Neural progenitor cell (in vitro differentiated cells): ENCODE measurements around the gene KRT1. TPM values are rescaled to one million over a fixed set of nuclear protein-coding genes. Genes with fewer than 3 reads are reported as not detected.

Source experiments
- DNase-seq: peaks from one replicate; pipeline ENCODE4 v3.0.0-alpha.2; 2016; ENCODE audit warnings: low spot score
- H2AFZ ChIP-seq: fragments of 200-600 bp; sonication (generic); replicated peaks from 2 replicates; pipeline ENCODE4 v1.6.1; 2016; ENCODE audit warnings: antibody characterized with exemption
- H3F3A ChIP-seq: fragments of 200-600 bp; sonication (generic); 2 replicates; pipeline ENCODE4 v1.6.1; 2016; ENCODE audit warnings: antibody characterized with exemption, low read depth
- H3K27ac ChIP-seq: fragments of 200-600 bp; sonication (generic); 2 replicates; pipeline ENCODE4 v1.5.1; 2016; ENCODE audit warnings: mild to moderate bottlenecking
- H3K27me3 ChIP-seq: fragments of 200-600 bp; sonication (generic); 2 replicates; pipeline ENCODE4 v1.6.1; 2016; ENCODE audit warnings: mild to moderate bottlenecking, moderate library complexity
- H3K36me3 ChIP-seq: fragments of 200-600 bp; sonication (generic); 2 replicates; pipeline ENCODE4 v1.5.1; 2016
- H3K4me1 ChIP-seq: fragments of 200-600 bp; sonication (generic); 2 replicates; pipeline ENCODE4 v1.6.1; 2016; ENCODE audit warnings: mixed run types
- H3K4me2 ChIP-seq: fragments of 200-600 bp; sonication (generic); 2 replicates; pipeline ENCODE4 v1.6.1; 2016
- H3K4me3 ChIP-seq: fragments of 200-600 bp; sonication (generic); 2 replicates; pipeline ENCODE4 v1.5.1; 2016
- H3K79me2 ChIP-seq: fragments of 200-600 bp; sonication (generic); 2 replicates; pipeline ENCODE4 v1.6.1; 2016; ENCODE audit warnings: low read depth
- H3K9ac ChIP-seq: fragments of 200-600 bp; sonication (generic); 2 replicates; pipeline ENCODE4 v1.6.1; 2016
- H3K9me3 ChIP-seq: fragments of 200-600 bp; sonication (generic); 2 replicates; pipeline ENCODE4 v1.5.1; 2016; ENCODE audit warnings: low read depth
- H4K20me1 ChIP-seq: fragments of 200-600 bp; sonication (generic); 2 replicates; pipeline ENCODE4 v1.6.1; 2016; ENCODE audit warnings: low read depth
- H3K27ac Mint-ChIP-seq: 3 replicates; pipeline ENCODE4 v1.8.0; 2021; ENCODE audit warnings: mixed read lengths
- H3K27me3 Mint-ChIP-seq: 2 replicates; pipeline ENCODE4 v1.8.0; 2022; ENCODE audit warnings: low read depth, mild to moderate bottlenecking, inconsistent platforms, moderate library complexity, mixed read lengths; ENCODE audit not compliant: insufficient read depth
- H3K36me3 Mint-ChIP-seq: 3 replicates; pipeline ENCODE4 v1.8.0; 2021; ENCODE audit warnings: mixed read lengths
- H3K4me1 Mint-ChIP-seq: 3 replicates; pipeline ENCODE4 v1.8.0; 2021; ENCODE audit warnings: mixed read lengths
- H3K4me3 Mint-ChIP-seq: 3 replicates; pipeline ENCODE4 v1.8.0; 2021; ENCODE audit warnings: mild to moderate bottlenecking, moderate library complexity, mixed read lengths
- H3K9me3 Mint-ChIP-seq: 3 replicates; pipeline ENCODE4 v1.8.0; 2020; ENCODE audit warnings: mixed read lengths
- EZH2 ChIP-seq: fragments of 200-600 bp; sonication (generic); IDR thresholded peaks from 2 replicates; pipeline ENCODE4 v1.6.1; 2017; ENCODE audit warnings: antibody characterized with exemption, mild to moderate bottlenecking, moderate library complexity
- EZH2phosphoT487 ChIP-seq: fragments of 200-600 bp; sonication (generic); IDR thresholded peaks from 2 replicates; pipeline ENCODE4 v1.6.1; 2017; ENCODE audit warnings: antibody characterized with exemption
- total RNA-seq: library from RNA; depleted of rRNA; stranded (reverse); fragments of >200 nt; gene quantifications from 2 replicates; pipeline ENCODE4 v1.2.3, GENCODE V29; 2015; ENCODE audit warnings: low replicate concordance
- TF ChIP-seq, protein P1 (sequence below): fragments of 200-600 bp; sonication (generic); IDR thresholded peaks from 2 replicates; pipeline ENCODE4 v1.5.1; 2017; ENCODE audit warnings: antibody characterized with exemption, mild to moderate bottlenecking

The KRT1 gene
- total RNA-seq, 1 donor from 2014 or later = not detected

DNA sequence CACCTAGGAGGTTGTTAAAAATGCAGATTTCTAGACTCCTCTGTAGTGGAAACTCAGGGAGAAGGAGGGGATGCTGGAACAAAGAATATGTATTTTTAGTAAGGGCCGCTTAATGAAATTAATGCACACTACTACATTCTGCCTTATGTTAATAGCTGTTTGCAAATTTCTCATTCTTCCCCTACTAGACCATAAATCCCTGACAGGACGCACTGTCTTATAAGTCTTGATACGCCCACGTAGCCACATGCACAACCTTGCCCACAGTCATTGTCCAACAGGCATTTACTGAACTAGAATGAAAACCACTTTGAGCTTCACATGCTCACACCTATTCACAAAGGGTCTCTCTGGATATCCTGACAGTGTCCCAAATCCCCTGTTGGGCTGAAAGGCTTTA lies 38.7 kb downstream of the KRT1 start:
- no peaks in the 10 kb centered on the region for H3K4me1 ChIP-seq
- H3K36me3 ChIP-seq = no peaks in the 10 kb centered on the region
- TF ChIP-seq EZH2phosphoT487 (no peak), EZH2 (no peak)
- TF ChIP-seq, protein P1, sequence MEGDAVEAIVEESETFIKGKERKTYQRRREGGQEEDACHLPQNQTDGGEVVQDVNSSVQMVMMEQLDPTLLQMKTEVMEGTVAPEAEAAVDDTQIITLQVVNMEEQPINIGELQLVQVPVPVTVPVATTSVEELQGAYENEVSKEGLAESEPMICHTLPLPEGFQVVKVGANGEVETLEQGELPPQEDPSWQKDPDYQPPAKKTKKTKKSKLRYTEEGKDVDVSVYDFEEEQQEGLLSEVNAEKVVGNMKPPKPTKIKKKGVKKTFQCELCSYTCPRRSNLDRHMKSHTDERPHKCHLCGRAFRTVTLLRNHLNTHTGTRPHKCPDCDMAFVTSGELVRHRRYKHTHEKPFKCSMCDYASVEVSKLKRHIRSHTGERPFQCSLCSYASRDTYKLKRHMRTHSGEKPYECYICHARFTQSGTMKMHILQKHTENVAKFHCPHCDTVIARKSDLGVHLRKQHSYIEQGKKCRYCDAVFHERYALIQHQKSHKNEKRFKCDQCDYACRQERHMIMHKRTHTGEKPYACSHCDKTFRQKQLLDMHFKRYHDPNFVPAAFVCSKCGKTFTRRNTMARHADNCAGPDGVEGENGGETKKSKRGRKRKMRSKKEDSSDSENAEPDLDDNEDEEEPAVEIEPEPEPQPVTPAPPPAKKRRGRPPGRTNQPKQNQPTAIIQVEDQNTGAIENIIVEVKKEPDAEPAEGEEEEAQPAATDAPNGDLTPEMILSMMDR = no peak
- Mint-ChIP-seq H3K4me1 (peaks cover 2% of the 10 kb centered on the region), H3K27ac (no peak overlapping the region), H3K4me3 (no peak overlapping the region), H3K27me3 (peaks cover 5% of the 10 kb centered on the region), H3K36me3 (no peaks in the 10 kb centered on the region), H3K9me3 (no peaks in the 10 kb centered on the region)
- no peak for DNase-seq
- no peak overlapping the region for H2AFZ ChIP-seq
- H3K27me3 ChIP-seq = peaks cover 8% of the 10 kb centered on the region
- H4K20me1 ChIP-seq = no peaks in the 10 kb centered on the region
- no peaks in the 10 kb centered on the region for H3K9me3 ChIP-seq
- no peaks in the 10 kb centered on the region for H3K79me2 ChIP-seq
- no peak overlapping the region for H3K4me2 ChIP-seq
- no peak overlapping the region for H3K9ac ChIP-seq
- H3K27ac ChIP-seq = no peak overlapping the region
- no peak overlapping the region for H3K4me3 ChIP-seq
- H3F3A ChIP-seq = no peaks in the 10 kb centered on the region

DNA sequence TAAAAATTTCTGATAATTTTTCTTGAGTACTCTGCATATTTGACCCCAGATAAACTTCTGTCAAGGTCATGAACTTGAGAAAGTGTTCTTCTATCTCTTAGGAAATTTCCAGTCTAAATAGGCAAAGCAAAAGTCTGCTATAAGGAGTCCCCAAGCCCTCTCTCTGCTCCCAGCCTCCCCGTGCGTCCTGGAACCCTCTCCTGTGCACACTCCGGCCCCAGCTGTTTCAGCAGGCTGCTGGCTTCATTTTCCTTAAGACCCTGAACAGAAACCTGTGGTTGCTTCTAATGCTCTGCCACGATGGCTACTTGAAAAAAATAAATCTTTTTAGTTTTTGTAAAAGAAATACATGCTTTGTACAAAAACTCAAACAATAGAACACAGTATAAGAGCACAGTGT lies 42.9 kb downstream of the KRT1 start:
- peaks cover 2% of the 10 kb centered on the region for H3K4me1 Mint-ChIP-seq
- Histone ChIP-seq H3K4me3 (no peak overlapping the region), H3K79me2 (no peaks in the 10 kb centered on the region), H2AFZ (no peak overlapping the region), H3K4me1 (no peaks in the 10 kb centered on the region), H4K20me1 (no peaks in the 10 kb centered on the region), H3K9me3 (no peaks in the 10 kb centered on the region), H3K36me3 (no peaks in the 10 kb centered on the region), H3K9ac (no peak overlapping the region), H3F3A (no peaks in the 10 kb centered on the region), H3K4me2 (no peak overlapping the region), H3K27me3 (peaks cover 8% of the 10 kb centered on the region), H3K27ac (no peak overlapping the region)
- no peak for DNase-seq
- no peaks in the 10 kb centered on the region for H3K9me3 Mint-ChIP-seq
- H3K4me3 Mint-ChIP-seq = no peak overlapping the region
- peaks cover 7% of the 10 kb centered on the region for H3K27me3 Mint-ChIP-seq
- TF ChIP-seq, protein P1 = no peak
- TF ChIP-seq EZH2phosphoT487 (no peak), EZH2 (no peak)
- H3K36me3 Mint-ChIP-seq = no peaks in the 10 kb centered on the region
- H3K27ac Mint-ChIP-seq = no peak overlapping the region

DNA sequence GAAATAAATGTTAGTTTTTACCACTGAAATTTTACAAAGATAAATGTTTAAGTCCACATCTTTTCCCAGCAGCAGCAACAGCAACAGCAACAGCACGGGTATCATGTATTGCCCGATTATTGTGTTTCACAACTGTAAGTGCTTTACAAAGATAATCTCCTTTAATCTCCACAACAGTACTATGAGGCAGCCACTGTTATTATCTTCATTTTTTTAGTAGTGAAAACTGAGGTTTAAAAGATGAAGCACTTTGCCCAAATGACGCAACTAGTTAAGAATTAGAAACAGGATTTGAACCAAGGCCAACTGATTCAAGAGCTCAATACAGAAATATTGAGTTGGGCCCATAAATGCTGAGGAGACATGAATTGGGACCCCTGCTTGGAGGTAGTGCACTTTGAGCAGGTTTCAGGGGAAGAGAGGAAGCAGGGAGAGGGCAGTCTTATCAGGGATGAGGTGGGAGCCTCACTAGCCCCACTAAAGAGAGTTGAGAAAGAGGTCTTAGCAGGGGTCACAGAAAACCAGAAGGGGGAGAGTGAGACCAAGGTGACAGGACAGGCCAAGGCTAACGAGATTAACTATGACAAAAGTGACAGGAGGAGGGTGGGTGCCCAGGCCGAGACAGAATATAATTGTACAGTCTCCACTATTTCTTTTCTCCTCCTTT lies 43.5 kb downstream of the KRT1 start:
- Mint-ChIP-seq H3K27ac (no peak overlapping the region), H3K36me3 (no peaks in the 10 kb centered on the region), H3K9me3 (no peaks in the 10 kb centered on the region), H3K4me1 (peaks cover 2% of the 10 kb centered on the region), H3K27me3 (peaks cover 7% of the 10 kb centered on the region), H3K4me3 (no peak overlapping the region)
- H3K27ac ChIP-seq = no peak overlapping the region
- H3K4me2 ChIP-seq = no peak overlapping the region
- no peak for DNase-seq
- no peaks in the 10 kb centered on the region for H3K36me3 ChIP-seq
- TF ChIP-seq EZH2 (no peak), EZH2phosphoT487 (no peak)
- TF ChIP-seq, protein P1 = no peak
- H3F3A ChIP-seq = no peaks in the 10 kb centered on the region
- H2AFZ ChIP-seq = no peak overlapping the region
- H3K4me1 ChIP-seq = no peaks in the 10 kb centered on the region
- H3K9ac ChIP-seq = no peak overlapping the region
- H3K9me3 ChIP-seq = no peaks in the 10 kb centered on the region
- H3K27me3 ChIP-seq = peaks cover 8% of the 10 kb centered on the region
- no peak overlapping the region for H3K4me3 ChIP-seq
- no peaks in the 10 kb centered on the region for H3K79me2 ChIP-seq
- no peaks in the 10 kb centered on the region for H4K20me1 ChIP-seq
